ENCODE measurements around the gene XK.

DNA sequence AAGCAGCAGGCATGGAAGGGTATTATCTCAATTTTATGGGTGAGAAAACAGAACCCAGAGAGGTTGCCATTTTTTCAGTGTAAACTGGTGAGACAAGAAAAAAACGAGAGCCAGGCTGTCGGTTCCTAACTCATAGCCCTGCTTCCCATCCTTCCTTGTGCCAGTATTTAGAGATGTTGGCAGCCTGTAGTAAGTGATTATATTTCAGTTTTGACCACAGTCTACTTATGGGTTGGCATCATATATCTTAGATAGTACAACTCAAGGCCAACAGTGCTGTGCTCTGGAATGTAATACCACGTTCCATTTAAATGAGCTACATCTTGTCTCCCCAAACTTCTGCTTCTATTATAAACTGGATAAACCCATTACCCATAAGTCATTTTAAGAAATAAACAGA lies 40.8 kb downstream of the XK start:
- TF ChIP-seq POLR2A (IDR thresholded peaks at IDR 0.05) (no peak), CTCF (IDR thresholded peaks at IDR 0.05 in 4 of 5, conservative IDR thresholded peaks at IDR 0.05 in 1 of 5) (no peak)

Measured in gastrocnemius medialis (tissue), 4 donors.